Activated CD4-positive, alpha-beta T cell treated with anti-CD3 and anti-CD28 coated beads for 24 hours (primary cell): ENCODE measurements around the gene C14orf180.

Experiments used
- DNase-seq, 2 donors: peaks; one replicate each; pipeline ENCODE4 v3.0.0-alpha.2; 2020; ENCODE audit warnings: low read depth in 2 of 2

Gene C14orf180

GRCh38 chr14:104550340-104550860, 29.2 kb upstream of the C14orf180 start:
- DNase-seq: no peak

- no peak for DNase-seq
These were observed 28.5 kb upstream of the C14orf180 start for GRCh38 chr14:104550861-104551728.

- no peak for DNase-seq
These were observed 27.5 kb upstream of the C14orf180 start for GRCh38 chr14:104551851-104552737.

- no peak for DNase-seq
These were observed 26.8 kb upstream of the C14orf180 start for GRCh38 chr14:104552738-104553125.

GRCh38 chr14:104553166-104554087, 26.1 kb upstream of the C14orf180 start:
- DNase-seq: no peak

GRCh38 chr14:104554088-104554607, 25.4 kb upstream of the C14orf180 start:
- no peak for DNase-seq

GRCh38 chr14:104554608-104555429, 24.7 kb upstream of the C14orf180 start:
- no peak for DNase-seq

GRCh38 chr14:104555430-104556255, 23.9 kb upstream of the C14orf180 start:
- DNase-seq: no peak

GRCh38 chr14:104556256-104557021, 23.1 kb upstream of the C14orf180 start:
- no peak for DNase-seq

GRCh38 chr14:104557086-104557485, 22.5 kb upstream of the C14orf180 start:
- no peak for DNase-seq

GRCh38 chr14:104557766-104558165, 21.8 kb upstream of the C14orf180 start:
- DNase-seq: no peak

- no peak for DNase-seq
These were observed 21.1 kb upstream of the C14orf180 start for GRCh38 chr14:104558231-104559027.

GRCh38 chr14:104559028-104559803, 20.3 kb upstream of the C14orf180 start:
- DNase-seq: no peak

- DNase-seq: no peak
These were observed 19.6 kb upstream of the C14orf180 start for GRCh38 chr14:104559804-104560585.

- DNase-seq: no peak
These were observed 19.0 kb upstream of the C14orf180 start for GRCh38 chr14:104560586-104560945.

GRCh38 chr14:104561124-104561557, 18.4 kb upstream of the C14orf180 start:
- DNase-seq: no peak
